ENCODE measurements around the gene ABHD12B. TPM values are rescaled to one million over a fixed set of nuclear protein-coding genes. Genes with fewer than 3 reads are reported as not detected.

Gene ABHD12B
- total and polyA plus RNA-seq, 12 donors = not detected

DNA sequence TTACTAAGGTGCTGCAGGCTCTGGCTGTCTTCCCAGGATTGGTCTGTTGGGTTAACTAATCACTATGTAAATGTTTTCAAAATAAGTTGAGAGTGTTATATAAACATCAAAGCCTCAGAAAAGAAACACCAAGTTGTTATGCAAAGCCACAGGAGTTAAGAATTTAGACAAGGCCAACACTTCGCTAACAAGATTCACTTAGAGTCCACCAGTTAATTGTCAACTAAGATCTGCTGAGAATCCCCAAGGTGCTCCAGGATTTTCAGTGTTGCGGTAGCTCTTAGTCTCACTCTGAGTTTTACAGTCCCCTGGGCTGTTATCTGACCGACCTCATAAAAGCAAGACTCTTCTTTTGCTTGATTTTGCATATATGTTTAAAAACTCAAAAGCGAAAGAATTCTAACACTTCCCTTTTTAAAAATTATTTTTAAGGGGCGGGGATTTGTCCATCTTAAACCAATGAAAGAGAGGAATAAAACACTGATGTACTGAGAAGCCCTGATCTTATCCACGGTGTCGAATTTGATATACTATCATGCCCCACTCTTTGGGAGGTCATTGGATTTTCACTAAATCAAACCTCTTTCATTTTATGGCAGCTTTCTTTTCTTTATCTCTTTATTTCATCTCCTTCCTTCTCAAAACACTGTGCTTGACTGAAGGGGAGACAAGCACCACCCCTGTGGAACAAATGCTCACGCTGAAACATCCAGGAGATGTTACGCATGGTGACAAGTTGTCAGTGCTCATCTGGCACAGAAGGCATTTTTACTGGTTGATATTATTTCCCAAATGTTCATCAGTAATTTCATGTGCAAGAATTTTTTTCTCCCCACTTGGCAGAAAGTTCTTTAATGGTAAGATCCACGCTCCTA, 47.9 kb upstream of the ABHD12B start:
- 75% methylated on average over 10 of the region's 10 CpGs for WGBS, 2 donors
- Histone ChIP-seq H3K4me1 (peaks cover 0 to 78% (median 28%) of the 10 kb centered on the region in 9 donors), H3K27me3 (no peaks in the 10 kb centered on the region), H3K36me3 (peaks cover 0 to 21% (median 0%) of the 10 kb centered on the region in 9 donors), H3K9me3 (no peaks in the 10 kb centered on the region), H3K27ac (peak overlapping the region in 7 of 10 donors; percentile 4 to 79 (median 31)), H3K4me3 (peak overlapping the region in 5 of 10 donors; percentile 3 to 20 (median 6))
- intact Hi-C loops (cut with DNase I) = no loop called here
- TF ChIP-seq, protein P1, sequence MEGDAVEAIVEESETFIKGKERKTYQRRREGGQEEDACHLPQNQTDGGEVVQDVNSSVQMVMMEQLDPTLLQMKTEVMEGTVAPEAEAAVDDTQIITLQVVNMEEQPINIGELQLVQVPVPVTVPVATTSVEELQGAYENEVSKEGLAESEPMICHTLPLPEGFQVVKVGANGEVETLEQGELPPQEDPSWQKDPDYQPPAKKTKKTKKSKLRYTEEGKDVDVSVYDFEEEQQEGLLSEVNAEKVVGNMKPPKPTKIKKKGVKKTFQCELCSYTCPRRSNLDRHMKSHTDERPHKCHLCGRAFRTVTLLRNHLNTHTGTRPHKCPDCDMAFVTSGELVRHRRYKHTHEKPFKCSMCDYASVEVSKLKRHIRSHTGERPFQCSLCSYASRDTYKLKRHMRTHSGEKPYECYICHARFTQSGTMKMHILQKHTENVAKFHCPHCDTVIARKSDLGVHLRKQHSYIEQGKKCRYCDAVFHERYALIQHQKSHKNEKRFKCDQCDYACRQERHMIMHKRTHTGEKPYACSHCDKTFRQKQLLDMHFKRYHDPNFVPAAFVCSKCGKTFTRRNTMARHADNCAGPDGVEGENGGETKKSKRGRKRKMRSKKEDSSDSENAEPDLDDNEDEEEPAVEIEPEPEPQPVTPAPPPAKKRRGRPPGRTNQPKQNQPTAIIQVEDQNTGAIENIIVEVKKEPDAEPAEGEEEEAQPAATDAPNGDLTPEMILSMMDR (IDR thresholded peaks at IDR 0.05) = no peak
- DNase-seq (no peak), ATAC-seq (peak in 1 of 8 donors; percentile 12)

- H3K4me3 ChIP-seq = no peak overlapping the region
- H3K27me3 ChIP-seq = no peaks in the 10 kb centered on the region
- peaks cover 0 to 15% (median 0%) of the 10 kb centered on the region in 9 donors for H3K36me3 ChIP-seq
- WGBS, 2 donors = 96 to 100% methylated on average over 1 of the region's 1 CpG
- H3K27ac ChIP-seq = no peak overlapping the region
- H3K4me1 ChIP-seq = peaks cover 0 to 79% (median 38%) of the 10 kb centered on the region in 9 donors
- intact Hi-C loops (cut with DNase I) = loop anchor here in 2 of 10 donors (5.0 kb wide), 2 partner anchors 33 to 38 kb away; no protein-coding TSS in a partner anchor
- H3K9me3 ChIP-seq = no peaks in the 10 kb centered on the region
- TF ChIP-seq, protein P1 (IDR thresholded peaks at IDR 0.05) = no peak
- DNase-seq (no peak), ATAC-seq (no peak)
Observed at GRCh38 chr14:50825307-50825706, 46.5 kb upstream of the ABHD12B start.

DNA sequence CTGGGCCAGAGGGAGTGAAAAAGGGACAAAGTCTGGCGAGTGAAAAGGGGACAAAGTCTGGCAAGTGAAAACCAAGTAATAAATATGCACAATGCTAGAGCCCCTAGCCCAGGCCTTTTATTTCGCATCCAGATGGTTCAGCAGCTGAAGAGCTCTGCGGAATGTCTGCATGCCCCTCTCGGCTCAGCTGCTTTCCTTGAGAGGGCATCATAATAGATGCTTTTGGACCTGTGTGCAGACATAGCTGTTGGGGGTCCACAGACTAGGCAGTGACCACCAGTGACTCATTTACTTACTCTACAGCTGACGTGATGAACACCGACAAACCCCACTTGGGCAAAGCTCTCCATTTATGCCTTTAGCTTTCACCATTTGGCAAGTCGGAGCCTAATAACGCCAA, 45.2 kb upstream of the ABHD12B start:
- Histone ChIP-seq H3K27ac (no peak overlapping the region), H3K4me1 (peaks cover 0 to 78% (median 38%) of the 10 kb centered on the region in 9 donors), H3K4me3 (no peak overlapping the region), H3K27me3 (no peaks in the 10 kb centered on the region), H3K9me3 (no peaks in the 10 kb centered on the region), H3K36me3 (peaks cover 0 to 8% (median 0%) of the 10 kb centered on the region in 9 donors)
- TF ChIP-seq, protein P1 (IDR thresholded peaks at IDR 0.05) = no peak
- ATAC-seq (no peak), DNase-seq (no peak)
- intact Hi-C loops (cut with DNase I) = loop anchor here in 2 of 10 donors (5.0 kb wide), 2 partner anchors 34 to 39 kb away; no protein-coding TSS in a partner anchor
- WGBS, 2 donors = 96% methylated on average over 8 of the region's 8 CpGs

DNA sequence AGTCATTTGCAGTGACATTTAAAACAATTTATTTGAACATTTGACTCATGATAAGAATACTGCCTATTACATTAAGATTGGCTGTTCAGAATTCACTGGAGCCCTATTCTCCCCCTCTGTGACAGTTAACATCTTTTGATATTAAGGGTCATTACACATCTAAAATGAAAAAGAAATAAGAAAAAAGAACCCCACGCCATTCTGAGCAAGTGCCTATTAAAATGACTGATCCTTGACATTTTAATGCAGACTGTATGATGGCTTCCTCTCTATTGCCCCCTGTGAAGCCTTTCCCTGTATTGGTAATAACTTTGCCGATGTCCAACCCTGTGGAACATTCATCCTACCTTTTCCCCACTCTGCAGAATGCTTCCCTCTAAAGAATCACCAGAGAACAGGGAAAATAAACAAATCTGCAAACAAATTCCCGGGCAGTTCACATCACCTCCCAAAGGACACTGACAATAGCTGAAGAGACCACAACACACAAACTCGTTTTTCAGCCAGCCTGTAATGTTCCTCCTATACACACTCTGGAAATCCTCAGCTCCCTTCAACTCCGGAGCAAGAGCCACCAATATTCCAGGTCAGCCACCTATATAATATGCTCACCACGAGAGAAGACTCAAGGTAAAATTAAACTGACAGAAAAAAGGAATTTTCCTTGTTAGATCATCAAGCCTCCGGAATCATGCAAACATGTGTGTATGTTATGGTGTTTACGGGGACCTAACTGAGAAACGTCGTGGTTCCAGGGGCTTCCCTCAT, 42.9 kb upstream of the ABHD12B start:
- peak overlapping the region in 6 of 10 donors; percentile 88 to 99 (median 92) for H3K4me3 ChIP-seq
- peaks cover 0 to 62% (median 22%) of the 10 kb centered on the region in 9 donors for H3K4me1 ChIP-seq
- peaks cover 0 to 8% (median 0%) of the 10 kb centered on the region in 9 donors for H3K36me3 ChIP-seq
- WGBS, 2 donors = 69 to 71% methylated on average over 10 of the region's 10 CpGs
- peak overlapping the region in 1 of 10 donors; percentile 94 for H3K27ac ChIP-seq
- H3K9me3 ChIP-seq = no peaks in the 10 kb centered on the region
- TF ChIP-seq, protein P1 (IDR thresholded peaks at IDR 0.05) = no peak
- DNase-seq (no peak), ATAC-seq (no peak)
- intact Hi-C loops (cut with DNase I) = loop anchor here in 2 of 10 donors (5.0 kb wide), 2 partner anchors 37 to 42 kb away; no protein-coding TSS in a partner anchor
- no peaks in the 10 kb centered on the region for H3K27me3 ChIP-seq
